GM19023 (cell line): ENCODE data around the gene PDS5A.
"Not testable (repeated sequence)": the region's sequence is repeated elsewhere in the genome, so short reads cannot be mapped to it uniquely, and the experiment has no call there.

ENCODE experiments used
- ATAC-seq: cut with Tn5 transposase; IDR thresholded peaks from one replicate; pipeline ENCODE4 v1.9.1; 2021; ENCODE audit warnings: mild to moderate bottlenecking, moderate library complexity; ENCODE audit not compliant: unreplicated experiment

Gene PDS5A

GRCh38 chr4:39977489-39978377 is at the start of gene PDS5A:
Gene PDS5A, minus strand, starts transcription at chr4:39977911. Its CDS starts 1,334 bp downstream, at chr4:39976577.
- ATAC-seq: peak; percentile 74

GRCh38 chr4:40024049-40024448 is 46.3 kb upstream of the PDS5A start:
- not testable (repeated sequence) for ATAC-seq

- ATAC-seq: not testable (repeated sequence)
Observed at GRCh38 chr4:40021116-40021515, 43.4 kb upstream of the PDS5A start.

- ATAC-seq: no peak
Observed at GRCh38 chr4:40020221-40020620, 42.5 kb upstream of the PDS5A start.

GRCh38 chr4:40016007-40016406 is 38.3 kb upstream of the PDS5A start:
- no peak for ATAC-seq

- ATAC-seq: no peak
Observed at GRCh38 chr4:40003986-40004385, 26.3 kb upstream of the PDS5A start.

- no peak for ATAC-seq
Observed at GRCh38 chr4:40000711-40001110, 23.0 kb upstream of the PDS5A start.

- no peak for ATAC-seq
Observed at GRCh38 chr4:39998659-39999345, 21.1 kb upstream of the PDS5A start.

GRCh38 chr4:39996811-39997210 is 19.1 kb upstream of the PDS5A start:
- ATAC-seq: no peak

- ATAC-seq: no peak
Observed at GRCh38 chr4:39994406-39994805, 16.7 kb upstream of the PDS5A start.

- not testable (repeated sequence) for ATAC-seq
Observed at GRCh38 chr4:39989381-39989780, 11.7 kb upstream of the PDS5A start.

GRCh38 chr4:39987485-39987884 is 9.8 kb upstream of the PDS5A start:
- no peak for ATAC-seq

GRCh38 chr4:39978904-39979303 is 1.2 kb upstream of the PDS5A start:
- ATAC-seq: no peak

- no peak for ATAC-seq
Observed at GRCh38 chr4:39978378-39978775, 666 bp upstream of the PDS5A start.

- ATAC-seq: peak; percentile 31
Observed at GRCh38 chr4:39976945-39977488, 694 bp downstream of the PDS5A start.

- peak; percentile 31 for ATAC-seq
Observed at GRCh38 chr4:39976141-39976944, 1.4 kb downstream of the PDS5A start.

- ATAC-seq: no peak
Observed at GRCh38 chr4:39975488-39976089, 2.1 kb downstream of the PDS5A start.

- not testable (repeated sequence) for ATAC-seq
Observed at GRCh38 chr4:39973052-39973451, 4.7 kb downstream of the PDS5A start.

- no peak for ATAC-seq
Observed at GRCh38 chr4:39970671-39971640, 6.8 kb downstream of the PDS5A start.
